ENCODE results near the gene FANK1.
"Not testable (repeated sequence)": the region's sequence is repeated elsewhere in the genome, so short reads cannot be mapped to it uniquely, and the experiment has no call there.

Gene FANK1

DNA sequence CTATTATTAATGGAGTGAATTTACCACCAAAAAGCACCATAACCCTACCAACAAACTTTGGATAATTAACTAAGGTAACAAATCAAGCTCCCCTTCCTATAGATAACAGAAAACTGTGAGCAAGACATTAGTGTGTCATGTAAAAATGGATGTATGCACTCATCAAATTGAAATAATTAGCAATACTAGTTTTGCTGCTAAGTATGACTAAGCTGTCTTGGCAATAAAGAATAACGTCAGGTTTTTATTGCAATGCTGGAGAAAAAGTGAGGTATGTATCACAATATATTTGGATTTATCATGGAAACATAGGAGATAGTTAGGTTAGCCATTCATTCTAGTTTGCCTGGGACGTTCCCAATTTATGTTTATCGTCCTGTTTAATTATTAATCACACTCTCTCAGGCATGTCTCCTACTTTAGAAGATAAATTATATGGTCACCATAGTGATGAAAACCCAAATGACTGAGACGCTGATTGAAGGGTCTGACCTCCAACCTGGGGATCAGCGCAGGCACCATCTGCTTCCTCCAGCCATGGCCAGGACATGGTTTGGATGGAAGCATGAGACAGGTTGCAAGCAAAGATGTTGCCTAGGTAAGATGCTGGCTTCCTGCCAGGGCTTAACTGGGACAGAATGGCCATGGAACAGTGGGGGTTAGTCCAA, 125.6 kb downstream of the FANK1 start:
- DNase-seq (ENCODE audit: low read depth in 2 of 2), result no peak

DNA sequence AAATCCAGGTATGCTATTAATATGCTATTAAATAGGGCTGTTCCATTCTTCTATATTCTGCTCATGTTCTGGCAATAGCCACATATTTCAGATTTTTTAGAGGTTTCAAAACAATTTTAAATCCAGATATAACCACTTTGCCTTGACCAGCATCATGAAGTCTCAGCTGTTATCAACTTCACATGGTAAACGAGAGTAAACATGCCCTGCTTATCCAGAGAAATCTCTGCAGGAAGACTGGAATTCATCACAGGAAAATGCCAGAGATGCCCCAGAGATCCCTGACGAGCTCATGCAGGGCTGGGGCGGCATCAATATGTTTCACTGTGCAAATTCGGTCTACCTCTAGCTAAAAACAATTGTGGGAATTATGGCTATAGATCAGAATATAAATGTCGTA, 126.5 kb downstream of the FANK1 start:
- no peak for DNase-seq (ENCODE audit: low read depth in 2 of 2)

DNA sequence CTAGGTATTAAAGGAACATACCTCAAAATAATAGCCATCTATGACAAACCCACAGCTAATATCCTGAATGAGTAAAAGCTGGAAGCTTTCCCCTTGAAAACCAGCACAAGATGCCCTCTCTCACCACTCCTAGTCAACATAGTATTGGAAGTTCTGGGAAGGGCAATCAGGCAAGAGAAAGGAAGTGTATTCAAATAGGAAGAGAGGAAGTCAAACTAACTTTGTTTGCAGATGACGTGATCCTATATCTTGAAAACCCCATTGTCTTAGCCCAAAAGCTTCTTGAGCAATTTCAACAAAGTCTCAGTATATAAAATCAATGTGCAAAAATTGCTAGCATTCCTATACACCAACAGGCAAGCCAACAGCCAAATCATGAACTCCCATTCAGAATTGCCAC, 131.3 kb downstream of the FANK1 start:
- DNase-seq (ENCODE audit: low read depth in 2 of 2), result no peak

DNA sequence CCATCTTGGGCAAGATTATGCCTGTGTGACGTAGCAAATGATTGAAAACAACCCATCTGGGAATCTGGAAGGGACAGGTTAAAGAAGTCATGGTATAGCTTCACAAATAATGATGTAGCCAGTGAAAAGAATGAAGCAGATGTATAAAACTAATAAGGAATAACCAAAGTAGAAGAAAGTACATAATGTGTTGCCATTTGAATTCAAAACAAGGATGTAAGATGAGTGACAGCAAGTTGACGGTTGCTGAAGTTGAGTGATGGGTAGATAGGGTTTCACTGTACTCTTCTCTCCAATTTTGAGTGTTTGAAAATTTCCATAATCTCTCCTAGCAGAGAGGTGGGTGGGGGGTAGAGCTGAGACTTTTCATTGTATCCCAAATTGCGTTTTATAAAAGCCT, 133.6 kb downstream of the FANK1 start:
- DNase-seq (ENCODE audit: low read depth in 2 of 2), result no peak

DNA sequence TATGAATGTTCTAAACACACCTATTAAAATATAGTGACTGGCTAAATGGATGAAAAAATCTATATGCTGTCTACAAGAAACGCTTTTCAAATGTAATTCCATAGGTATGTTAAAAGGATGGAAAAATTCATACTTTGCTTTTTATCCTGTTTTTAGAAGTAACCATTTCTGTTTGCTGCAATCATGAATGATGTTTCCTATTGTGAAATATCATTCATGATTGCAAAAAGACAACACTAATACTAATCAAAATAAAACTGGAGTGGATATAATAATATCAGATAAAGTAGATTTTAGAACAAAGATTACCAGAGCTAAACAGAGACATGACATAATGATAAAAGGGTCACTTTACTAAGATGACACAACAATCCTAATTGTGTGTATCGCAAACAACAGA, 138.2 kb downstream of the FANK1 start:
- DNase-seq (ENCODE audit: low read depth in 2 of 2), result no peak

DNA sequence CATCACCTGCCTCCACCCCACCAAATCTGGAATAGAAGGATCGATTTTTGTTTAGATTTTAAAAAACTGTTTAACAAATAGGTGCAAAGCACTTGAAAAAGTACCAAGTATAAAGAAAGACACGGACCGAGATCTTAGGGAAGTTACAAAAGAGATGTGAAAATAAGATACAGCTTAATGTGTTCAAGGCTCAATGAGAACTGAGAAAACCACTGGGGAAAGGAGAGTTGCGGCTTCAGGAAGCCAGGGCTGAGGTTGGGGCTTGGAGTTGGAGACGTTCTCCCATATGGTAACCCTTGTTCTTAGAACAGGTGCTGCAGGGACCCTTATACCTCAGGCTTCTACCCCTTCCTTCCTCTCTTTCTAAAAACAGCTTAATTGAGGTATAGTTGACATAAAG, 140.2 kb downstream of the FANK1 start:
- no peak for DNase-seq (ENCODE audit: low read depth in 2 of 2)

DNA sequence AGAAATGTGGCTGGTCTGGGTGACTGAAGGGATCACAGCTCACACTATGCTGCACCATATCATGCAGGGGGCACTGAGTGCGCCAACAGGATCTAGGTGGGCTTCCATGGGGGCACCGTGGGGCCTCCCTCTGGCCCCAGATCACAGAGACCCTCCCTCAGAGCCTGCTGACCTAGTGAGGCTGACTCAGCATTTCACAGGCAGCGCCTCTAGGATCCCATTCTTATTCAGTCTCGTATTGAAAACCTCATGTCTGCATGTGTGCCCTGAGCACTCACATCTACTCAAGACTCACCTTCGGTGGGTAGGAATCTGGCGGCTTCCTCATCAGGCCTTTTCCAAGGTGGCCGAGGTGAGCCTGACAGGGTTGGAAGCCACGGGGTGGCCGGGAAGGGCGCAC, 141.6 kb downstream of the FANK1 start:
- DNase-seq (ENCODE audit: low read depth in 2 of 2), result no peak

DNA sequence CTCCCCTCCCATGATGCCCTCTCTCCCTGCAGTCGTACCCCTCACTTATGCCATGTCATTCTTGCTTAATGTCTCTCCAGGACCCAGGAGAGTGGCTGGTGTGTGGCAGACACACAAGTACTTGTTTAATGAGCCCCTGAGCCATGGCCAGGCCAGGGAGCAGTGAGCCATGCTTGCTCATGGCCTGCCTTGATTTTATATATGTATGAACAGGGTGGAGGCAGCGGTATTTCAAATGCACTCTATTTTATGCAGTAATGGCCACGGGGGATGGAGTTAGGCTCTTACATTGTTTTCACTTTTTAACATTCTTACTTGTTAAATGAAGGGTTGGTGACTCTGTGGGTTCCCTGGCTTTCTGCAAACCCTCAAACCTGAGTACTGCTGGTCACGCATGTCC, 144.8 kb downstream of the FANK1 start:
- DNase-seq (ENCODE audit: low read depth in 2 of 2), result no peak

DNA sequence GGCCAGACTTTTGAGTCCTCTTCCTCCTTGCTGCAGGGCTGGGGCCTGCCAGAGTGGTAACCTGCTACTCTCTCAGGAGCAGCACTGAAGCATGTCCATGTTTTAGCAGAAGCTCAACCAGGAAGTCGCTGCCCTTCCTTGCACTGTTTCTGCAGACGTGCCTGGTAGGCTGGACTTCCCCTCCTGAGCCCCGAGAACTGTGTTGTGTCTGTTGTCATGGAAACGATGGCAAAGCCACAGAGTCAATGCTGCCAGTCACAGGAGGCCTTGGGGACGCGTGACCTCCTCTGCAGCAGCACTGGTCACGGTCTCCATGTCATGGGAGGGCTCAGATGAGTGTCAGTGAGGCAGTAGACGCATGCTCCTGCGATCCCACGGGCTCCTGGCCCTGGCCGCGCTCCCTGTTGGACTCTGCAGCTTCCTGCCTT, 145.5 kb downstream of the FANK1 start:
- DNase-seq (ENCODE audit: low read depth in 2 of 2), result peak; percentile 9 to 31

DNA sequence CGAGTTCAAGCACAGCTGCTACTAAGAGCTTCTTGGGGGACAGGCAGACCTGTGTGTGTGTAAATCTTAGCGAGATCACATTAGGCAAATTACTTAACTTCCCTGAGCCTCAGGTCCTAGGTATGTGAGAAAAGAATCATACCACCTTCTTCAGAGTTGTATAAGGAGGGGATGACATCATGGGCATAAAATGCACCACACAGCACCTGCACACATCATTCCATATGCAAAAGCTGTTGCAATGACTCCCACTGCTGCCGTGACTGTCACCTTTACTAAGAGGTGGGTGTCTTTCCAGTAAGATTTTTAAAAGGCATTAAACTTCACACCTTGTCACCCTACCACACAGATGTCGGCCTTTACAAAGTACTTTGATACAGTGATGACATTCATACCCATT, 146.0 kb downstream of the FANK1 start:
- no peak for DNase-seq (ENCODE audit: low read depth in 2 of 2)

DNA sequence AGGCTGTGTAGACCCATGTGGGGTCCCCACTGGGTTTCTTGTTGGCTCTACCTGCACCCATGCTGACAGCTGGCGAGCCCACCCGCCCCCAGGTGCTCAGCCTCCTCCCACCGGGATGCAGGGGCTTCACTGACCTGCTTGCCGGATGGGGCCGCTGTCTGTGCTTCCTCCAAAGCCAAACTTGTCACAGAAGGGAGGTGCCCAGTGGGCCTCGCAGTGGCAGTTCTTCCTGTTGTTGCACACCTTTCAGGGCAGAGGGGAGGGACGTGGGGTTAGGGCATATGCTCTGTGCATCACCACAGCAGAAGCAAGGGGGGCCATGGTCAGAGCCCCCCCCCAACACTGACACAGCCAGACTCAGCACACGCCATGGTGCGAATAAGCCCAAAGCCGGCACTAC, 146.5 kb downstream of the FANK1 start:
- DNase-seq (ENCODE audit: low read depth in 2 of 2), result no peak

DNA sequence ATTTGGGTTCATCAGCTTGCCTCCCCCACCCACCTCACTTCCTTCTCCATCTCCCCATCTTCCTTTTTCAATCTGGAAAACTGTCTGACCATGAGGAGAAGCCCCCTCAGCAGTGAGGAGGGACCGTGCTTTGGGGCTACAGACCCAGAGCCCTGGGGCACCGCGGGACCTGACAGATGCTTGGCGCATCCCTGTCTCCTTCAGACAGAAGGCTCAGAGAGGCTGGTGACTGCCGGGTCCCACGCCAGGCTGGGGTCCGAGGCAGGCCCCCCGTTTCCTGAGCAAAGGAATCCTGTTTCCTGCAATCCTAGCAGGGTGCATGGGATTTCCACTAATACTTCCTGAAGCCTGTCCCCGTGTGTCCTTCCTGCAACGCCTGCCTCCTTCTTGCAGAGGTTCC, 147.0 kb downstream of the FANK1 start:
- DNase-seq (ENCODE audit: low read depth in 2 of 2), result no peak

DNA sequence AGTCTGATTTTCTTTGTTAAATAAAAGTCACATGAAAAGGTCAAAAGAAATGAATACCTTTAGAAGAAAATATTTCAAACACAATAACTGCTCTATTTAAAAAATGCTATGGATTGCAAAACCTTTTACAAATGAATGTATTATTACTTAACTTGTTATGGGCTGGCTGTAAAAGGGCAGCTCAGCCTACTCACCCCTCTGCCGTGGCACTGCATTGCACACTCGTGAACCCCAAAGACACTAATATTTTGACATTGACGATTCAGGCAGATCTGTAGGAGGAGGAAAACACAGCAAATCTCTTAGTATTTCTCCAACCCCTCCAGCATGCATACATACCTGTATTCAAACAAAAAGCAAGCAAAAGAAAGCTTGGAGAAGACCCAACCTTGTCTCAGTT, 149.5 kb downstream of the FANK1 start:
- DNase-seq (ENCODE audit: low read depth in 2 of 2), result no peak

DNA sequence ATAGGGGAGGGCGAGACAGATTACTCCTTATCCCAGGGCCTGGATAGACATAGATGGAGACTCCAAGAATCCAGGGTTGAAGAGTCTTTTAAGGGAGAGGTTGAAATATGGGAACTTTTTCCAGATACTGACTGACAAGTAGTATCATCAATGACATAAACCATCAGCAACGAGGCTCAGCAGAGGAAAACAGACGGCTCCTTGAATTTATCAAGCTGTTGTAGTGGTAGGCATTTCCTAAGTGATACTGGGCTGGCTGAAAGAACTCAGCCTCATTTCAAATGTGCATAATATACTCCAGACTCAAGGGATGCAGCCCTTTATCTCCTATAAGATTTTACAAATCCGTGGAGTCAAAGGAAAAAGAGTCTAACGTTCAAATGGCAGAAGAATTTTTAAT, 150.5 kb downstream of the FANK1 start:
- no peak for DNase-seq (ENCODE audit: low read depth in 2 of 2)

DNA sequence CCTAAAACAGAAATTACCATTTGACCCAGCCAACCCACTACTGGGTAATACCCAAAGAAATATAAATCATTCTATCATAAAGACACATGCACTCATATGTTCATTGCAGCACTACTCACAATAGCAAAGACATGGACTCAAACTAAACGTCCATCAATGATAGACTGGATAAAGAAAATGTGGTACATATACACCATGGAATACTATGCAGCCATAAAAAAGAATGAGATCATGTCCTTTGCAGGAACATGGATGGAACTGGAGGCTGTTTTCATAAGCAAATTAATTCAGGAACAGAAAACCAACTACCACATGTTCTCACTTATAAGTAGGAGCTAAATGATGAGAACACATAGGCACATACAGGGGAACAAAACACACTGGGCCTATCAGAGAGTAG, 151.4 kb downstream of the FANK1 start:
- not testable (repeated sequence) for DNase-seq (ENCODE audit: low read depth in 2 of 2)

DNA sequence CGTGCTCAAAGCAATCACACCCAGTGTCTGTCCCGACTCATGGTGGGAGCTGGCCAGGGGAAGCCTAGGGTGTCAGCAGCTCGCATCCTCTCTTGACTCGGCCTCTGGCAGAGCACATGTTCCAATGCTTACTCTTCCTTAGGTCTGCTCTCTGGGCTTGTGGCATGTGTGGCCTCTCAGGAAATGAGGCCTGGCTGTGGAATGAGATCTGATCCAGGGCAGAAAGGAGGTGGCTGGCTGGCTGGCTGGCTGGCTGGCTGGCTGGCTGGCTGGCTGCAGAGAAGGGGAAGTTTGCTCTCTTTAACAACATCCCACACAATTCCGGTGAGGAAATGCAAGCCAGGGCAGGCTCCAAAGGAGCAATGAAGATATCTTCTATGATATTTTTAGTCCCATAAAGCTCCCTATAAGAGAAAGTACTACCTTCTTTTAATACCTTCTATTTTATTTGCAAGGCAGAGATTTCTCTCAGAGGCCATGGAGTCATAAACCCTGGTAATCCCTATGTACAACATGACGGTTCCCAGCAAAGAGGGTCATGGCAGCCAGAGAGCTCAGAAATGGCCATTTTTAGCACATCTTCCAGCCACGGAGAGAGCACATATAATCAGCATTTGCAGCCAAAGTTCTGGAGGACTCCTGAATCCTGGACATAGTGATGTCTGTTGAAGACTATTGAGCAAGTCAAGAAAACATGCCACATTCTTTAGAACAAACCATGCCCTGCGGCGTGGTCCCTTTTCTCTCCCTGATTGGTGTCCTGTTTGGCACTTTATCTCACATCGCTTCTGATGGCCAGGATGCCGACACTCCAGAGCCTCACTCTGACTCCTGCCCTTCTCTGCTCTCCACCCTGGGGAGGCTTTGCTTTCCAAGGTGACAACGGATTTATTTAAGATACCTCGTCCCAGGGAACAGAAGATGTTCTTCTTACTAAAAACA, 153.7 kb downstream of the FANK1 start:
- no peak for DNase-seq (ENCODE audit: low read depth in 2 of 2)

DNA sequence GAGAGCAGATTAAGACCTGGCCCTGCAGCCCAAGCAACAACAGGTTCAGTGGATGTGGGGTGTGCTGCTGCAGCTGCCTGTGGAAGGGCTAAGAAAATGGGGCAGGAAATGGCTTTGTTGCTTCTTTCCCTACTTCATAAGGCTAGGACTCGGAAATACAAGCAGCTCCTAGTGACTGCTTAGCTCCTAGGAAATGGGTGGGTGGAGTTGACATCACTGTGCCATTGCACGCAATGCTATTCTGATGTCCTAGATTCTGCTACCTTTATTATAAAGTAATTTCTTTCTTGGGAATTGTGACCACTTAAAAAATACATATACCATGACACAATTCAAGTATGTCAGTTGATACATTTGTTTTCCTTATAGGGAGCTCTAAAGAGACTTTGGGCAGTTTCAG, 155.8 kb downstream of the FANK1 start:
- no peak for DNase-seq (ENCODE audit: low read depth in 2 of 2)

DNA sequence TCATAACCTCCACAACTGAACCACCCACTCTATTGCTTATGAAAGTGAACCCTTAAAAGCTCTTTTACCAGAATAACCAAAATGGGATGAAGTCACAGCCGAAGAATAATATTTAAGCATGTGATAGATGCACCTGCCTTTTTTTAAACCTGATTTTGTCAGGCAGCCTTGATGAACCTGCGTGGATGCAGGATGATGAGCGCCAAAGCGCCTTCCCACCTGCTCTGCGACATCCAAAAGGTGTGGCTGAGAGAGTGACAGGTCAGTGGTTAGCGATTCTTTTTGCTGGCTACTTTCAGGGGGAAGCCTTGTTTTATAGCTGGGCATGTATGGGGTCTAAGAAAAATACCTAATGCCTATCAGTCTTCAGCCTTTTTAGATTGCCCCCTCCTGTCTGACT, 157.8 kb downstream of the FANK1 start:
- DNase-seq (ENCODE audit: low read depth in 2 of 2), result no peak

DNA sequence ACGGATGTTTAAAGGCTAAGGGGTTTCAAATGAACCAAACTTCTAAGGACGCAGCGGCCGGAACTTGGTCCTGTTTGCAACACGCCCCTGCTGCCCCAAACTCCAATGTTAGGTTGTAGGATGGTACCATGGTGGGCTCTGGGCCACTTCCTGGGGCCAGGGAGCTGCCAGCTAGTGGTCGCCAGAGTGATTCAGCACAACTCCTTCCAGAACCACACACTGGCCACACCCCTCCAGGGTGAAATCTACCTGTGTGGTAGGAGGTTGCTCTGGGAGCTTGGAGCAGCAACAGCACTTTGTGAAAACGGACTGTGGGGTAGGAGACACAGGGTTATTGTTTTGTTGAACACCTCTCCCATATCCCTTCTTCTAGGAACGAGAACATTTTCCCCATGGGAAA, 161.1 kb downstream of the FANK1 start:
- DNase-seq (ENCODE audit: low read depth in 2 of 2), result no peak

DNA sequence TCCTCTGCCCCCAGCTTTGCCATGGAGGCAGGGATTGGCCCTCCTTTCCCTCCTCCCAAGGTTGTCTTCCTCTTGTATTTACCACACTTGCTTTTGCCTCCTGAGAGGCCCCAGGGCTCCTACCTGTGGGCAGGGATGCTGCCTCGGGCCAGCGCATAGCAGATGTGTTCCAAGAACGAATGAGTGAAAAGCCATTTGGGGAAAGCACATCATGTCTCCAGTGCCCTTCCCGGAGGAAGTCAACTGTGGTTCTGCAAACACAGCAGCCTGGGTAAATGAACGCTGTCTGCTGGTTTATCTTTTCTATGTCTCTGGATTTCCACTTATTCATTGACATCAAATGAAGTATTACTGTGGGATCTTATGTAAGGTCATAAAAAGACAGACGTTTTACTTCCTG, 161.7 kb downstream of the FANK1 start:
- no peak for DNase-seq (ENCODE audit: low read depth in 2 of 2)

DNA sequence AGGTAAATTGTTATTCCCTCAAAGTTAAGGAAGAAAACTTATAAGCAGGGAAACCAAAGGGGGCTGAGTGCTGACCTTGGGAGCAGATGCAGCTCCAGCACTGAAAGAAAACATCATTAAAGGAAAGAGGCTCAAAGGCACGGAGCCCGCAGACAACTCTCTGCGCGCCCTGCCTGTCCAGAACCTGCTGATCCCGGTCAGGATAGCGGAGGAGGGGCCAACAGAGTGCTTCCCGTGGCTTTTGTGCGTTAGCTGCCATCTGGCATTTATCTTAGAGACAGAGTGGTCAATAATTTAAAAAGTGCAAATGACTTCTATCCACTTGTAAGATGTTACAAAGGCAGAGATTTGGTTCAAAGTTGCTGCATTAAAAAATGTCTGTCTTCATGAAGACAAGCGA, 162.1 kb downstream of the FANK1 start:
- no peak for DNase-seq (ENCODE audit: low read depth in 2 of 2)
